Epidermal melanocyte (primary cell): ENCODE data around the gene PGBD5.

Experiments used
- DNase-seq: peaks from one replicate; pipeline ENCODE4 v3.0.0; 2011; ENCODE audit warnings: low spot score; ENCODE audit not compliant: insufficient read length

The PGBD5 gene

GRCh38 chr1:230307213-230307612 lies 118.9 kb downstream of the PGBD5 start:
- no peak for DNase-seq

GRCh38 chr1:230306169-230306568 lies 120.0 kb downstream of the PGBD5 start:
- DNase-seq: no peak

- DNase-seq: no peak
Observed at GRCh38 chr1:230303822-230304221, 122.3 kb downstream of the PGBD5 start.

GRCh38 chr1:230303069-230303468 lies 123.1 kb downstream of the PGBD5 start:
- DNase-seq: no peak

DNA sequence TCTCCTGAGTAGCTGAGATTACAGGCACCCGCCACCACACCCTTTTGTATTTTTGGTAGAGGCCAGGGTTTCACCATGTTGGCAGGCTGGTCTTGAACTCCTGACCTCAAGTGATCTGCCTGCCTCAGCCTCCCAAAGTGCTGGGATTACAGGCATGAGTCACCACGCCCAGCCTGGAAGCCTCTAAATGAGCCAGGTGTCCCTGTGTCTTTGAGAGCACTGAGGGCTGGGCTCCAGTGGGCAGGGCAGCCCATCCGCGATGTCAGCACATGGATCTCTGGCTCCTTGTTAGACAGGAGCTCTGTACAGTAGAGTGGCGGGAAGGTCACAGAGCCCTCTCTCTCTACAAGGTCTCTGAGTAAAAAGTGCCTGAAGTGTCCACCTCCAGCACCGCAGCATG lies 124.3 kb downstream of the PGBD5 start:
- DNase-seq: no peak

DNA sequence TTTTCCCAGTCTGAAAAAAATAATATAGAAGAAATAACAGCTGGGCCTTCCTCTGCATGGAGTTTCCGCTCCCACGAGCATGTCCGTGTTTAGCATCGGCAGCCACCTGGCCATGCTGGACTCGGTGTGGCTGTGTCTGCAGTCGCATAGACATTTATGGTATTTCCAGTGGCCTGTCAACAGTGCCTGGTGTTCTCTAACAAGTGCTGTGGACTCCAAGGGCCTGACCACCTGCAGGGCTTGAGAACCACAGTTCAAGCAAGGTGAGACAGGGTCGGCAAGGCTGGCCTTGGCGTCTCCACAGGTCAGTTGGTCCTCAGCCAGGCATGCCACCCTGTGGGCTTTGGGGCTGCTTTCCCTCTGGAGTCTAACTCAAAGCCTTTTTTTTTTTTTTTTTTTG lies 124.8 kb downstream of the PGBD5 start:
- no peak for DNase-seq

DNA sequence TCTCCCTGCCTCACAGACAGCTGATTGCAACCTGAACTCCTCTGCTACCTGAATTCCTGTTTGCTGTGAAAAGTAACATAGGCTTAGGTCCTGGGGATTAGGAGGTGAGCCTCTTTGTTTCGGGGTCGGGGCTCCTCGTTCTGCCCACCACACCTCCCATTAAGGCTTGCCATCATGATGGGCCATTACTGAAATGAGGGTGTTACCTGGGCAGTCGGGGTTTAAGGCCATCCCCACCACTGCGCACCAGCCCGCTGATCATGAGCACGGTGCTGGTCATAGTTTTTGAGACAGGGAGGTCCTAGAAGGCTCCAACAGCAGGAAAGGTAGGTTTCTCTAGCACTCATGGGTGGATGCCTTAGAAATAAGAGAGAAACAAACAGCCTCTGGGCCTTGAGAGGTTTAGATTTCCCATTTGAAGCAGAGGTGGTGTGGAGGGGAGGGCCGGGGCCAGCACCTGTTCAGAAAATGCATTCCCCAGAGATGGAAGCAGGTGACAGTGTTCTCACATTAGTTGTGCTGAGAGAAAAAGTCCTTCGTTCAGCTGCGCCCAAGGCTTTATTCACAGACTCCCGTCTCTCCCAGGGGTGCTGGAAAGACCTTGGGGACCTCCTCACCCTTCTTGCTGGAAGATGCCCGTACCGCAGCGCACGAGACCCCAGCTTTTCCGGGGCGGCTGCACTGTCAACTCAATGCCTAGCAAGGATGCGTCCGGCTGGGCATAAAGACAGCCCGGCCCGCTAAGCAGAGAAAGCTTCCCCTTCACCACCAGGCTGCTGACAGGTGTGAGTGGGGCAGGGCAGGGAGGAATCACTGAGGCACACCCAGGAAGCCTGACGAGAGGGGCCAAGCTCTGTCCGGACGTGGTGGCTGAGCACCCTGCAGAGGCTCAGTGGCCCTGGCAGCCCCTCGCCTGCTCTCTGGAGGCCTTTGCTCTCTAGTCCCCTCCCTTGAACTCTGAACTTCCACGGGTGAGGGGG lies 125.5 kb downstream of the PGBD5 start:
- no peak for DNase-seq

- DNase-seq: no peak
Observed at GRCh38 chr1:230299191-230300006, 126.7 kb downstream of the PGBD5 start.

DNA sequence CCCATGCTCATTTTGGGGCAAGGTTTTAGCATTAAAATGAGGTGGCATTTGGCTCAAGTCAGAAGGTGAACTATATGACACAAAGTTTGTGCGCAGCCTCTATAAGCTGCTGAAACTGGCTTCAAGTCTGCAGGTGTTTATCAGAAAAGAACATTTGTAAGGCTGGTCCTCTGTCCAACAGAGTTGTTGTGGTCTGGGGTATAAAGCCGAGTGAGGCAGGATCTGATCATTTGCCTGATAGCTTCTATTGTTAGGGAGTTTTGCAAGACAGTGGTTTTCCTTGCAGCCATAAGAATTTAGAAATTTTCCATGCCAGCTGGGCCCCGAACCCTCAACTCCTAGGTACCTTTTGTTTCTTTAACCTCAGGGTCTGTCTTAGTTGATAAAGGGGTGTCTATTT lies 130.8 kb downstream of the PGBD5 start:
- DNase-seq: no peak

DNA sequence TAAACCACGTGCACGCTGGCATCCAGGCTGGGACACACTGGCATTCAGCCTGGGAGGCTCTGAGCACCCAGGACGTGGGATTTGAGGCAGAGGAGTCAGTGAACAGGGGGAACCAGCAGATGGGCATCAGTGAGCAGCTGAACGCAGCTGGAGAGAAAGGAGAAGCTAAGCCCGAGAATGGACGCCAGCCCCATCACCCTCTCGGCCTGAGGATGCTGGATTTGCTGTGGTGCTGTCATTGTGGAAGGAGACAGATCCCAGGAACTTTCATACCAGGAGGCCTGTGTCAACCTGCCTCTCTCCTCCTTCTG lies 132.8 kb downstream of the PGBD5 start:
- DNase-seq: no peak

- DNase-seq: no peak
Observed at GRCh38 chr1:230292689-230293389, 133.3 kb downstream of the PGBD5 start.

DNA sequence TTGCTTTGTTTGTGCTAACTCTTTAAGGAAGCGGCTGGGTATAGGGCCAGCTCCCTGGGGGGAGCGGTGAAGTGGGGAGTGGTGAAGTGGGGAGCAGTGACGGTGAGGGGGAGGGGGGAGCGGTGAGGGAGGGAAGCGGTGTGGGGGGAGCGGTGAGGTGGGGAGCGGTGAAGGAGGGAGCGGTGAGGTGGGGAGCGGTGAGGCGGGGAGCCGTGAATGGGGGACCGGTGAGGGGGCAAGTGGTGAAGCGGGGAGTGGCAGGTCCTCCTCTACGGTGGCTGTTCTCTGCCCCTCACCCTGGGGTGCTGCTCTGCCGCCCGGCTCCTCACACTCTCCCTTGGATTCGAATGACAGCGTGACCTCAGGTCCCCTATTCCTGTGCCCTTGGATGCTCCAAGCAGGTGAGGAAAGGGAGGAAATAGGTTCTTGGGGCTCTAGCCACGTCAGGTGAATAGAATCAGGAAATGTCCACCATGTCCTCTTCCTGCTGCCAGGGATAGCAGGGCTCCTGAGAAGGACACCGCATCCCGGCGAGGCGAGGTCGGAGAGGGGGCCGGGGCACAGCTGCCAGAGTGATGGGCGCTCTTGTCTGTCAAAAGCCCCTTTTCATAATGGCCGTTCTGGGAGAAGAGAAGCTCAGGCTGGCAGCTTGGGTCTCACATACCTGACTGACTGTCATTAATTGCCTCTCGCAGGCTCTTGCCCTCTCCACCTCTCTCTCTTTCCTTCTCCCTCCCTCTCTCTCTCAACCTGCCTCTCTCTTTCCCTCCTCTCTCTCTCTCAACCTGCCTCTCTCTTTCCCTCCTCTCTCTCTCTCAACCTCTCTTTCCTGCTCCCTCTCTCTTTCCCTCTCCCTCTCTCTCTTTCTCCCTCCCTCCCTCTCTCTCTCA lies 134.2 kb downstream of the PGBD5 start:
- no peak for DNase-seq

- no peak for DNase-seq
Observed at GRCh38 chr1:230289350-230289644, 136.8 kb downstream of the PGBD5 start.

- no peak for DNase-seq
Observed at GRCh38 chr1:230288641-230289349, 137.3 kb downstream of the PGBD5 start.

DNA sequence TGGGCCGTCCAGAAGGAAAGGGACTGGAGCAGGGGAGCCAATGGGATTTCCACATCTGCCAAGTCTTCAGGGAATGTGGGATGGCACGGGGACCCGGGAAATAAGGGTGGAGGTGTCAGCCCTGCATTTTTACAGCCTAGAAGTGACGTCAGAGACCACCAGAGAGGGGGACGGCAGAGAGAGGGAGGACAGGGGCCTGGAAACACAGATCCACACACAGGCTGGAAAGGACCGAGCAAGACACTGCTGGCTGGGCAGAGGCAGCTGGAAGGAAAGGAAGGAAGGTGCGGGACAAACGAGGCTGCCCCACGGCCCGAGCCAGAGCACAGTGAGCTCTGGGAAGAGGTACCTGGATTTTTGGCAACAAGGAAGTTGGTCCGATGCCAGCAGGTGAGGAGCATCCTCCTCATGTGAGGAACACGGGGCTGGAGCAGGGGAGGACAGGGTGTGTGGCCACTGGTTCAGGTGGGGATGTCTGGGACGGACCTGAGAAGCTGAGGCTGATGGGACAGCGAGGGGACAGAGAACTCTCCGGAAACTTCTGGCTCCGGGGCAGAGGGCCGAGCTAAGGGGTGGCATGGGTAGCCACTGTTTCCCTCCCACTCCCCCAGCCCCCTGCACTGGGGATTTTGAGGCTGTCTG lies 138.3 kb downstream of the PGBD5 start:
- DNase-seq: no peak

DNA sequence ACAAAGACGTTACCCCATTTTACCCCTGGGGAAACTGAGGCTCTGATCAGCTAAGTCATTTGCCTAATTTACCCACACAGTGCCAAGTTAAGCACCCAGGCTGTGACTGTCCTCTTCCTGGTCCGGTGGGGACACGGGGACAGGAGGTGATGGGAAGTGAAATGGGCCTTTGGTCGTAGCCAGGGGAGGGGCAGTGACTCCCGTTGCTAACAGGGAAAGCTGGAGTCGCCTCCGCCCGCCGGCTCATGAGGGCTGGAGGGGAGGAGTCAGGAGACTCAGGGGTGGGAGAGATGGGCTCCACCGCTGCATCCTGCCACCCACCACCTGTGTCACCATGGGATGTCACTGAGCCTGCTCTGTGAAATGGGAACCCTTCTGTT lies 139.3 kb downstream of the PGBD5 start:
- no peak for DNase-seq

GRCh38 chr1:230286166-230286889 lies 139.8 kb downstream of the PGBD5 start:
- no peak for DNase-seq

- DNase-seq: no peak
Observed at GRCh38 chr1:230285351-230285750, 140.8 kb downstream of the PGBD5 start.

DNA sequence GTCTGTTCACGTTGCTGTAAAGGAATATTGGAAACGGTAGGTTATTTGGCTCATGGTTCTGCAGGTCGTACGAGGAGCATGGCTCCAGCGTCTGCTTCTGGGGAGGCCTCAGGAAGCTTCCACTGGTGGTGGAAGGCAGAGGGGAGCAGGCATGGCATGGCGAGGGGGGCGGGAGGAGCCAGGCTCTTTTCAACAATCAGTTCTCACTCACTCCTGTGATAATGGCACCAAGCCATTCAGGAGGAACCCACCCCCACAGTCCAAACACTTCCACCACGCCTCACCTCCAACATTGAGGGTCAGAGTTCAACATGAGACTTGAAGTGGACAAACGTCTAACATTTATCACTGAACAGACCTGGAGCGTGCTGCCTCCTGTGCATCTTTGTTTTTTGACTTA lies 141.2 kb downstream of the PGBD5 start:
- no peak for DNase-seq
